ENCODE data around the gene SLC22A14. TPM values are rescaled to one million over a fixed set of nuclear protein-coding genes. Genes with fewer than 3 reads are reported as not detected.

The SLC22A14 gene
- total and polyA plus RNA-seq, 9 of the 15 experiments (the other 6 are each of a cell fraction or from before 2014, with no cell fraction given) = 0.03 to 0.07 TPM; not detected in 7

GRCh38 chr3:38274864-38275649 lies 7.0 kb upstream of the SLC22A14 start (continued):
- TF ChIP-seq, protein P1, sequence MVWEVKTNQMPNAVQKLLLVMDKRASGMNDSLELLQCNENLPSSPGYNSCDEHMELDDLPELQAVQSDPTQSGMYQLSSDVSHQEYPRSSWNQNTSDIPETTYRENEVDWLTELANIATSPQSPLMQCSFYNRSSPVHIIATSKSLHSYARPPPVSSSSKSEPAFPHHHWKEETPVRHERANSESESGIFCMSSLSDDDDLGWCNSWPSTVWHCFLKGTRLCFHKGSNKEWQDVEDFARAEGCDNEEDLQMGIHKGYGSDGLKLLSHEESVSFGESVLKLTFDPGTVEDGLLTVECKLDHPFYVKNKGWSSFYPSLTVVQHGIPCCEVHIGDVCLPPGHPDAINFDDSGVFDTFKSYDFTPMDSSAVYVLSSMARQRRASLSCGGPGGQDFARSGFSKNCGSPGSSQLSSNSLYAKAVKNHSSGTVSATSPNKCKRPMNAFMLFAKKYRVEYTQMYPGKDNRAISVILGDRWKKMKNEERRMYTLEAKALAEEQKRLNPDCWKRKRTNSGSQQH (CRISPR knock-in tag; IDR thresholded peaks at IDR 0.05) = no peak
- TF ChIP-seq, protein P2, sequence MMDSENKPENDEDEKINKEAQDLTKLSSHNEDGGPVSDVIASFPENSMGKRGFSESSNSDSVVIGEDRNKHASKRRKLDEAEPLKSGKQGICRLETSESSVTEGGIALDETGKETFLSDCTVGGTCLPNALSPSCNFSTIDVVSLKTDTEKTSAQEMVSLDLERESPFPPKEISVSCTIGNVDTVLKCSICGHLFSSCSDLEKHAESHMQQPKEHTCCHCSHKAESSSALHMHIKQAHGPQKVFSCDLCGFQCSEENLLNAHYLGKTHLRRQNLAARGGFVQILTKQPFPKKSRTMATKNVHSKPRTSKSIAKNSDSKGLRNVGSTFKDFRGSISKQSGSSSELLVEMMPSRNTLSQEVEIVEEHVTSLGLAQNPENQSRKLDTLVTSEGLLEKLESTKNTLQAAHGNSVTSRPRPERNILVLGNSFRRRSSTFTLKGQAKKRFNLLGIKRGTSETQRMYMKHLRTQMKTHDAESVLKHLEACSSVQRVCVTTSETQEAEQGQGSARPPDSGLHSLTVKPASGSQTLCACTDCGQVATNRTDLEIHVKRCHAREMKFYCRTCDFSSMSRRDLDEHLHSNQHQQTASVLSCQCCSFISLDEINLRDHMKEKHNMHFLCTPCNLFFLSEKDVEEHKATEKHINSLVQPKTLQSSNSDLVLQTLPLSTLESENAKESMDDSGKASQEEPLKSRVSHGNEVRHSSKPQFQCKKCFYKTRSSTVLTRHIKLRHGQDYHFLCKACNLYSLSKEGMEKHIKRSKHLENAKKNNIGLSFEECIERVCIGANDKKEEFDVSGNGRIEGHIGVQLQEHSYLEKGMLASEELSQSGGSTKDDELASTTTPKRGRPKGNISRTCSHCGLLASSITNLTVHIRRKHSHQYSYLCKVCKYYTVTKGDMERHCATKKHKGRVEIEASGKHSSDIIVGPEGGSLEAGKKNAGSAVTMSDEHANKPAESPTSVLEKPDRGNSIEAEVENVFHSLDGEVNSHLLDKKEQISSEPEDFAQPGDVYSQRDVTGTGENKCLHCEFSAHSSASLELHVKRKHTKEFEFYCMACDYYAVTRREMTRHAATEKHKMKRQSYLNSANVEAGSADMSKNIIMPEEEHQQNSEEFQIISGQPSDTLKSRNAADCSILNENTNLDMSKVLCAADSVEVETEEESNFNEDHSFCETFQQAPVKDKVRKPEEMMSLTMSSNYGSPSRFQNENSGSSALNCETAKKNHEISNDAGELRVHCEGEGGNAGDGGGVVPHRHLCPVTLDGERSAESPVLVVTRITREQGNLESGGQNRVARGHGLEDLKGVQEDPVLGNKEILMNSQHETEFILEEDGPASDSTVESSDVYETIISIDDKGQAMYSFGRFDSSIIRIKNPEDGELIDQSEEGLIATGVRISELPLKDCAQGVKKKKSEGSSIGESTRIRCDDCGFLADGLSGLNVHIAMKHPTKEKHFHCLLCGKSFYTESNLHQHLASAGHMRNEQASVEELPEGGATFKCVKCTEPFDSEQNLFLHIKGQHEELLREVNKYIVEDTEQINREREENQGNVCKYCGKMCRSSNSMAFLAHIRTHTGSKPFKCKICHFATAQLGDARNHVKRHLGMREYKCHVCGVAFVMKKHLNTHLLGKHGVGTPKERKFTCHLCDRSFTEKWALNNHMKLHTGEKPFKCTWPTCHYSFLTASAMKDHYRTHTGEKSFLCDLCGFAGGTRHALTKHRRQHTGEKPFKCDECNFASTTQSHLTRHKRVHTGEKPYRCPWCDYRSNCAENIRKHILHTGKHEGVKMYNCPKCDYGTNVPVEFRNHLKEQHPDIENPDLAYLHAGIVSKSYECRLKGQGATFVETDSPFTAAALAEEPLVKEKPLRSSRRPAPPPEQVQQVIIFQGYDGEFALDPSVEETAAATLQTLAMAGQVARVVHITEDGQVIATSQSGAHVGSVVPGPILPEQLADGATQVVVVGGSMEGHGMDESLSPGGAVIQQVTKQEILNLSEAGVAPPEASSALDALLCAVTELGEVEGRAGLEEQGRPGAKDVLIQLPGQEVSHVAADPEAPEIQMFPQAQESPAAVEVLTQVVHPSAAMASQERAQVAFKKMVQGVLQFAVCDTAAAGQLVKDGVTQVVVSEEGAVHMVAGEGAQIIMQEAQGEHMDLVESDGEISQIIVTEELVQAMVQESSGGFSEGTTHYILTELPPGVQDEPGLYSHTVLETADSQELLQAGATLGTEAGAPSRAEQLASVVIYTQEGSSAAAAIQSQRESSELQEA (IDR thresholded peaks at IDR 0.05; ENCODE audit: low read depth) = no peak
- TF ChIP-seq CEBPZ (IDR thresholded peaks at IDR 0.05; ENCODE audit: borderline replicate concordance, low read depth, low read length) = no peak

Measured in K562 (cell line).